ENCODE measurements around the gene KAZN. TPM values are rescaled to one million over a fixed set of nuclear protein-coding genes. Genes with fewer than 3 reads are reported as not detected.

The KAZN gene
- total RNA-seq, 1 experiment from 2014 or later: 2.4 TPM

- CTCF ChIA-PET: no interaction called here
- H3K27me3 Mint-ChIP-seq (ENCODE audit: insufficient read depth, unreplicated experiment): no peaks in the 10 kb centered on the region
Measured at GRCh38 chr1:14842891-14843290, 244.4 kb downstream of the KAZN start.

GRCh38 chr1:14843525-14843924 lies 245.0 kb downstream of the KAZN start:
- intact Hi-C loops (cut with micrococcal nuclease; ENCODE audit: unreplicated experiment): no loop called here
- no peak for TF ChIP-seq CTCF (IDR thresholded peaks at IDR 0.05; ENCODE audit: insufficient read depth in 1 of 2, low read depth in 1 of 2, low read length in 1 of 2, severe bottlenecking in 1 of 2, unreplicated experiment in 1 of 2)
- H3K4me1 Mint-ChIP-seq (ENCODE audit: low read depth, unreplicated experiment): no peaks in the 10 kb centered on the region
- ChIA-PET CTCF (no interaction called here), POLR2A (interaction anchor here (0.6 kb wide), 1 partner anchor 86 kb away, joined by 3 read pairs; no protein-coding TSS in a partner anchor)
- H3K9me3 Mint-ChIP-seq (ENCODE audit: unreplicated experiment): peaks cover 32% of the 10 kb centered on the region
- H3K27me3 ChIP-seq (replicated peaks; ENCODE audit: control insufficient read depth, insufficient read depth, low read length): no peaks in the 10 kb centered on the region
- H3K36me3 Mint-ChIP-seq (ENCODE audit: insufficient read depth, unreplicated experiment): no peaks in the 10 kb centered on the region
- no peaks in the 10 kb centered on the region for H3K4me1 ChIP-seq
- no TSS peak for BruUV-seq (replicated peaks)
- H3K27ac Mint-ChIP-seq (ENCODE audit: unreplicated experiment): no peak overlapping the region
- no peak overlapping the region for H3K4me3 ChIP-seq (ENCODE audit: low read depth, low read length)
- no peak overlapping the region for H3K4me3 Mint-ChIP-seq (ENCODE audit: unreplicated experiment)
- H3K36me3 ChIP-seq (ENCODE audit: control insufficient read depth, insufficient read depth, low read length): no peaks in the 10 kb centered on the region
- peaks cover 4% of the 10 kb centered on the region; the same call in 1 of the 2 replicates for H3K9me3 ChIP-seq
- peaks cover 2% of the 10 kb centered on the region for H3K27me3 Mint-ChIP-seq (ENCODE audit: insufficient read depth, unreplicated experiment)
- DNase-seq: no peak

More at GRCh38 chr1:14842891-14843290, 244.4 kb downstream of the KAZN start:
- no TSS peak for BruUV-seq (replicated peaks)
- Mint-ChIP-seq H3K9me3 (ENCODE audit: unreplicated experiment) (peaks cover 32% of the 10 kb centered on the region), H3K27ac (ENCODE audit: unreplicated experiment) (no peak overlapping the region), H3K36me3 (ENCODE audit: insufficient read depth, unreplicated experiment) (no peaks in the 10 kb centered on the region), H3K4me1 (ENCODE audit: low read depth, unreplicated experiment) (no peaks in the 10 kb centered on the region), H3K4me3 (ENCODE audit: unreplicated experiment) (no peak overlapping the region)
- peaks cover 4% of the 10 kb centered on the region; the same call in 1 of the 2 replicates for H3K9me3 ChIP-seq
- no peak for DNase-seq
- POLR2A ChIA-PET: interaction anchor here (0.6 kb wide), 1 partner anchor 86 kb away, joined by 3 read pairs; no protein-coding TSS in a partner anchor
- H3K4me3 ChIP-seq (ENCODE audit: low read depth, low read length): no peak overlapping the region
- H3K36me3 ChIP-seq (ENCODE audit: control insufficient read depth, insufficient read depth, low read length): no peaks in the 10 kb centered on the region
- intact Hi-C loops (cut with micrococcal nuclease; ENCODE audit: unreplicated experiment): no loop called here
- no peak for TF ChIP-seq CTCF (IDR thresholded peaks at IDR 0.05; ENCODE audit: insufficient read depth in 1 of 2, low read depth in 1 of 2, low read length in 1 of 2, severe bottlenecking in 1 of 2, unreplicated experiment in 1 of 2)
- no peaks in the 10 kb centered on the region for H3K27me3 ChIP-seq (replicated peaks; ENCODE audit: control insufficient read depth, insufficient read depth, low read length)
- no peaks in the 10 kb centered on the region for H3K4me1 ChIP-seq

DNA sequence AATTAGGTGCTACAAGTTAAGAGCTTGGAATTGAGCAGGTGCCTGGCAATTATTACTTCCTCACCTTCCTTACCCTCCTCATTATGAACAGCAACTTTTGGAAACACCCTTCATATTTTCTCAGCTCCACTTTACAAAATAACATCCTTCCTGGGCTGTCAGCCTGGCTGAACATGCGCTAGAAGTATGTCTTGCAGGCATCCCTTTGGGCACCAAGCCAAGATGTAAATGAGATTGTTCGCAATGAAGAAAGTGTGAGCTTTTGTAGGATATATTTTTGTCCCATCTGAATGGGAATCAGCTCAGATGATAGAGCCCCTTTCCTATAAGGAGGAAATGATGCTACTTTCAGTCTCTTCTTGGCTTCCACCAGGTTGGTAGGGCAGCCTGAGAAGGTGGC lies 245.9 kb downstream of the KAZN start:
- no peak overlapping the region for H3K4me3 Mint-ChIP-seq (ENCODE audit: unreplicated experiment)
- Histone ChIP-seq H3K27me3 (replicated peaks; ENCODE audit: control insufficient read depth, insufficient read depth, low read length) (no peaks in the 10 kb centered on the region), H3K4me1 (no peaks in the 10 kb centered on the region), H3K4me3 (ENCODE audit: low read depth, low read length) (no peak overlapping the region), H3K36me3 (ENCODE audit: control insufficient read depth, insufficient read depth, low read length) (no peaks in the 10 kb centered on the region), H3K9me3 (peaks cover 4% of the 10 kb centered on the region; the same call in 1 of the 2 replicates)
- TF ChIP-seq CTCF (IDR thresholded peaks at IDR 0.05; ENCODE audit: insufficient read depth in 1 of 2, low read depth in 1 of 2, low read length in 1 of 2, severe bottlenecking in 1 of 2, unreplicated experiment in 1 of 2): no peak
- BruUV-seq (replicated peaks): no TSS peak
- no peak for DNase-seq
- peaks cover 32% of the 10 kb centered on the region for H3K9me3 Mint-ChIP-seq (ENCODE audit: unreplicated experiment)
- H3K27me3 Mint-ChIP-seq (ENCODE audit: insufficient read depth, unreplicated experiment): peaks cover 2% of the 10 kb centered on the region
- H3K36me3 Mint-ChIP-seq (ENCODE audit: insufficient read depth, unreplicated experiment): no peaks in the 10 kb centered on the region
- intact Hi-C loops (cut with micrococcal nuclease; ENCODE audit: unreplicated experiment): no loop called here
- no peaks in the 10 kb centered on the region for H3K4me1 Mint-ChIP-seq (ENCODE audit: low read depth, unreplicated experiment)
- CTCF ChIA-PET: no interaction called here
- H3K27ac Mint-ChIP-seq (ENCODE audit: unreplicated experiment): no peak overlapping the region
- POLR2A ChIA-PET: no interaction called here

Data from Caco-2 (cell line).